Islet of Langerhans (tissue), 1 donor: ENCODE results near the gene ZNF428.
"Not testable (repeated sequence)": the region's sequence is repeated elsewhere in the genome, so short reads cannot be mapped to it uniquely, and the experiment has no call there.

Experiments
- FAIRE-seq: peaks from one replicate; lab custom pipeline; 2011; peaks lifted over from hg19 to GRCh38; lab: Jason Lieb, UNC

Gene ZNF428

DNA sequence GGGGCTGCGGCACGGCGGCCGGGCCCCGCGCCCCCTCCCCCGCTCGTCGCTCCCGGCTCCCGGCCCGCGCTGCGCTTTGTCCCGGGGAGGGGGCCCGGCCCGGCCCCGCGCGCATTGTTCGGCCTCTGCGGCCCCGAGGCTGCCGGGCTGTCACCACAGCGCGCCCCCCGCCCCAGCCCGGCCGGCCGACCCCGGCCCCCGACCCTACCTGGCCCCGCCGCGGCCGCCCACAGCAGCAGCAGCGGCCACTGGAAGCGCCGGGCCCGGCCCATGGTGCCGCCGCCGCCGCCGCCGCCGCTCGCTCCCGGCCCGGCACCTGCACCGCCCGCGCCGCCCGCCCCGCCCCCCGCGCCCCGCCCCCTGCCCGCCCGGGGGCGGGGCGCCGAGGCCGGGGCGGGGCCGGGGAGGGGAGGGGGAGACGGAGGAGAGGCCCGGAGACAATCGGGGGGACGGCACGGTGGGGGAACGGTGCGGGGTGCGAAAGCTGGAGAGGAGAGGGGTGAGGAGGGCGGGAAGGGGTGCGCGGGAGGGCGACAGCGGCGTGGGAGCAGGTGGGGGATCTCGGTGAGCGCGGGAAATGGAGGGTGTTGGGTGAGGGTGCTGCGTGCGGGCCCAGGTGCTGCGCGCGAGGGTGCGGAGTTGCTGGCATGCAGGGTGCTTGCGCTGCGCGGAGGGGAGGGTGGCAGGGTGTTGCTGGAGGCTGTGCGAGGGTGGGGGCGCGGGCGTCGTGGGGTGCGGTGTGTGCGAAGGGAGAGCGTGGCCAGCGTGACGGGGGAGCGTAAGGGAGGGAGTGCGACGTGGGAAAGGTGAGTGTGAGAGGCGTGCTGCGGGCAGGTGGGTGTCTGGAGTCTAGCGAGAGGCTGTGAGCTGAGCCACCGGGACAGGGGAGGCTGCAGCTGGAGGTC, 20.3 kb upstream of the ZNF428 start, which contains the start of gene CADM4:
Gene CADM4 (minus strand): TSS at position 332 of the 905 bp plus-strand sequence. CDS start 60 bp downstream, at position 272.
- no peak for FAIRE-seq

GRCh38 chr19:43638995-43639518, 19.6 kb upstream of the ZNF428 start:
- FAIRE-seq: no peak

GRCh38 chr19:43638214-43638994, 19.0 kb upstream of the ZNF428 start:
- no peak for FAIRE-seq

GRCh38 chr19:43636121-43636683, 16.8 kb upstream of the ZNF428 start:
- FAIRE-seq: no peak

- not testable (repeated sequence) for FAIRE-seq
Observed at GRCh38 chr19:43635561-43635940, 16.1 kb upstream of the ZNF428 start.

DNA sequence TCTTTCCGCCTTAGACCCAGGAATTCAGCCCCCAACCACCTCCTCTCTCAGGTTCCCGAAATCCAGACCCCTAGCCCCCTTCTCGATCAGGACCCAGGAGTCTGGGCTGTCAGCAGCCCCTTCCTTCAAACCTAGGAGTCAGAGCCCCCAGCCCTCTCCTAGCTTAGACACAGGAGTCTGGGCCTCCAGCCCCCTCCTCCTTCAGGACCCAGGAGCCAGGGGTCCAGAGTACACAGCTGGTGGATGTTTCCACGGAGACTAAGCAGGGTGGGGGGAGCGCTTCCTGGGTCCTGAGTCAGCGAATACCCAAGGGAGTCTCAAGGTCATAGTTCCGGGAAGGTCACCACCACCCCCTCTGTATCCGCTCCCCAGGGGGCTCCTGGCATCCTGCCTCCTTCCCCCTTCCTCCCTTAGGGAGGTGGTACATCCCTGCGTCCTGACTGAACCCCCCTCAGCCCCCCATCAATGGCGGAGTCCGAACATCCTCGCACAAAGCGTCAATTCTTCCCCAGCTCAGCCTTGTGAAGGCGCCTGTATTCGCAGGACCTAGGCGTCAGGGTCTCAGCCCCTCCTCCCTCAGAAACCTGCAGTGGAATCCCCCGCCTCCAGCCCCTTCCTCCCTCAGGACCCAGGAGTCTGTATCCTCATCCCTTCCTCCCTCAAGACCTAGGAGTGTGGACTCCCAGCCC, 15.6 kb upstream of the ZNF428 start:
- FAIRE-seq: no peak

DNA sequence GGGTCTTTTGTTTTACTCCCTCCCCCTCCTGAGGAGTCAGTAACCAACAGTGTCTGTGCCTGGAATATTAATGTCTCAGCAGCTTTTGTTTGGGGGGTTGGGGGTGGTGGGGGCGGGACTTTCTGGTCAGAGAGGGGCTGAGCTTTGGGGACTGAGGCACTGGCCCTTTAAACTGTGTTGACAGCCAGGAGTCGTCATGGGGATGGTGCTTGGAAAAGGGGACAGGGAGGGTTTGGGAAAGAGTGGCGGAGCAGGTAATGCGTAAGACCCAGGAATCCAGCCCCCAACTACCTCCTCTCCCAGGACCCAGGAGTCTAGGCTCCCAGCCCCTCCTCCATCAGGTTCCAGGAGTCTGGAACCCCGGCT, 15.1 kb upstream of the ZNF428 start:
- FAIRE-seq: no peak

DNA sequence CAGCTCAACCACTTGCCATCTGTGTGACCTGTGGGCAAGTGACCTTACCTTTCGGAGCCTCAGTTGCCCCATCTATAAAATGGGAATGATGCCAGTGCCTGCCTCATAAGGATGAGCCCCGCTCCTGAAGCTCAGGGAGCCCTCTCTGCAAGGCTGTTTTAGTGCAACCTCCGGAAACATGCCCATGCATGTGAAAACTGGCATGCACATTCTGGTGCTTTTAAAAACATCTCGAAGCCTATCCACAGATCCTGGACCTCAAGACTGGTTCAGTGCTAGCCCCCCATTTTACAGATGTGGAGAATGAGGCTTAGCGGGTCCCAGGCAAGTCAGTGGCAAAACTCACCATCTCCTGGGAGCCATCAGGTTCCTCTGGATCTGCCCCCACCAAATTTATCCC, 14.6 kb upstream of the ZNF428 start:
- no peak for FAIRE-seq

DNA sequence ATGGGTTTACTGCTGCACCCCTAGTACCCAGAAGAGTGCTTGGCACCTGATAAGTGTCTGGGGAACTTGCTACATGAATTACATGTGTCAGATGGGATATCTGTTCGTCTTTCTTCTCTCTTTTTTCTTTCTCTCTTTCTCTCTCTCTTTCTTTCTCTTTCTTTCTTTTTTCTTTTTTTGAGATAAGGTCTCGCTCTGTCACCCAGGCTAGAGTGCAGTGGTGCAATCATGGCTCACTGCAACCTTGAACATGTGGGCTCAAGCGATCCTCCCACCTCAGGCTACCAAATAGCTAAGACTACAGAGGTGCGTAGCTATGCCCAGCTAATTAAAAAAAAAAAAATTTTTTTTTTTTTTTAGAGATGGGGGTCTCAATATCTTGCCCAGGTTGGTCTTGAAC, 14.1 kb upstream of the ZNF428 start:
- no peak for FAIRE-seq

- FAIRE-seq: no peak
Observed at GRCh38 chr19:43631491-43631890, 12.1 kb upstream of the ZNF428 start.

DNA sequence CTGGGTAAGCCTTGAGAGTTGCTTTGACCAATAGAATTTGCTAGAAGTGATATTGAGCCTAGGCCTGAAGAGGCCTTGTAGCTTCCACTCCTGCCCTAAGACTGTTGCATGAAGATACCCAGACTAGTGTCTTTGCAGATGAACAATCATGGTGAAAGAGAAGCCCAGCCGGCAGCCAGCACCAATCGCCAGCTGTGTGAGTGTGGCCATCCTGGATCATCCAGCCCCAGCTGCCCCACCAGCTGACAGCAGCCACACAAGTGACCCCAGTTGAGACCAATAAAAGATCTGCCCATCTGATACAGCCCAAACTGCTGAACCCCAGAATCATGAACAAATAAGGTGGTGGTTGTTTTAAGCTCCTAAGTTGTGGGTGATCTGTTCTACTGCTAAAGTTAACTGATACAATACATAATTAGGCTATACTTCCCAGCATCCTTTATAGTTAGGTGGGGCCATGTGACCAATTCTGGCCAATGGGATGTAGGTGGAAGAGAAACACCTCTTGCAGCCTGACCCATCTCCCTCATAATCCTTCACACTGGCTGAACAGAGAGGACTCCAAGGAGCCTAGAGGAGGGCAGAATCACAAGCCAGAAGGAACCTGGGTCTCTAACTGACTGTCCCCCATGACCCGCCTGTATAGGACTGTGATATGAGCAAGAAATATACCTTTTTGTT, 9.4 kb upstream of the ZNF428 start:
- no peak for FAIRE-seq

- FAIRE-seq: no peak
Observed at GRCh38 chr19:43626838-43627237, 7.4 kb upstream of the ZNF428 start.

GRCh38 chr19:43625918-43626579, 6.6 kb upstream of the ZNF428 start:
- no peak for FAIRE-seq

GRCh38 chr19:43624933-43625332, 5.5 kb upstream of the ZNF428 start:
- no peak for FAIRE-seq

GRCh38 chr19:43623889-43624670, 4.7 kb upstream of the ZNF428 start:
- FAIRE-seq: no peak

DNA sequence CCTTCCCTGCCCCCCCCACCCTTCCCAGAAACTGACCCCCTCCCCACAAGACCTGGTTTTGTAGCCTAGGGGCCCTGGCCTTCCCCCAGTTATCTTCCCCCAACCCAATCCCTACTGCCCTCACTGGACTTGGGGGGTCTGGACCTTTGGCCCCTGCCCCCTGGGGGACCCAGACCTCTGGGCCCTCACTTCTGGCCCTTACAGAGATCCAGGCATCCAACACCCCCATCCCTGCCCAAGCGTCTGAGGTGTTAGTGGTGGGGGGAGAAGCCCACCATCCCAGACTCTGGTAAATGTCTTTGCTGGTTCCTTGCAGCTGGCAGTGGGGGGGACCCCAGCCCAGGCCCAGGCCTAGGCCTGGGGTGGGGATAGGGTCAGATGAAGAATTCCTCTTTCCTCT, 3.5 kb upstream of the ZNF428 start:
- FAIRE-seq: no peak

DNA sequence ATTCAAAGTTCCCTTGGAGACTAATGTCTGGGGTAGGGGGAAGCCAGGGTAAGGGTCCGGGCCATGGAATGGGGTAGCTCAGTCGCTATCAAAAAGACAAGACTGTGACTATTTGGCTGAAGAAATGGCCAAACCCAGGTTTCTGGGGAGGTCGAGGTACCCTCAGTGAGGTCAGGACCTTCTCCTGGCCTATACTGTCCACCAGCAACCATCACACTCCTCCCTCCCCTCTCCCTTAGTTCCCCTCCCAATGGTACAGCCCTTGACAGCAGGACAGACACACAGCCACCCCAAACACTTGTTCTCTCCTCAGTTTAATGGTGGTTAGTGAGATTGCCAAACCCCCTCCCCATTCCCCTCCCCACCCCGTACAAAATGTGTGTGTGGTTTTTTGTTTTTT, 2.6 kb upstream of the ZNF428 start:
- no peak for FAIRE-seq

DNA sequence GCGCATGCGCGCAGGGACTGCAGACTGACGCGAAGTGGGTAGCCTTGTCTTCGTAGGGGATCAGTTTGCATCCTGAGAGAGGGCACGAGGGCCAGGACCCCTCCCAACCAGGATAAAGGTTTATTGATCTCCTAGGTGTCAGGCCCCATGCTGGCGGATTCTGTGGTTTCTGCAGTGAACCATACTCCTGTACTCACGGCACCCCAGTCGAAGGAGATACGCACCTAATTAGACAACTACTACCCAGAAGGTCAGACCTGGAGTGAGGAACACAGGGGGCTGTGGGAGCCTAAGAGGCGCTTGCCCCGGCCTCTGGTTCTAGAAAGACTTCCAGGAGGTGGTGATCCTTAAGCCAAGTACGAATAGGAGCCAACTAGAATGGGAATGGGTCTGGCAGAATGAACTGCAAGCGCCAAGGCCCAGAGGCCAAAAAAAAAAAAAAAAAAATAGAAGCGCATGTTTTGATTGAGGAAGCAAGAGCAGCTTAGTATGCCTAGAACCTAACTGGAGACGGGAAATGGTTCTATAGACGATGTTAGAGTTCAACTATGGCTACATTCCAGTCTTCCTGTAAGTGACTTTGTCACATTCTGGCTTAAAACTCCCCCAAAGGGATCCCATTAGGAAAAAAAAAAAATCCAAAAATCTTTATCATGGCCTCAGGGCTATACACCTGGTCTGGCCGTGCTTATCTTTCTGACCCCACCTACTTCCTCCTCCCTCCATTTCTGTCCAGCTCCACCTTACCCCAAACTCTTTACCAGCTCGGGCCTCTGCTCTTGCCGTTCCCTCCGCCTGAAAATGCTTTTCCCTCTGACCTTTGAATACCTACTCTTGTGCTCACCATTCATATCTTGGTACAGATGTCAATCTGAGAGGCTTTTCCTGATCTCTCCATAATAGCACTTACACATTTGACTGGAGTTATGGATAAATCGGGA, 902 bp upstream of the ZNF428 start:
- no peak for FAIRE-seq

GRCh38 chr19:43618921-43619261, 538 bp downstream of the ZNF428 start:
- FAIRE-seq: no peak
